Adrenal gland (tissue), 12 donors: ENCODE results near the gene DIO3. TPM values are rescaled to one million over a fixed set of nuclear protein-coding genes. Genes with fewer than 3 reads are reported as not detected.

Experiments used
- DNase-seq, 7 donors: peaks; one replicate each; pipeline ENCODE4 v3.0.0-alpha.2; 2019 to 2020
- H3K27ac ChIP-seq, 5 donors: fragments of 200-600 bp; sonication (generic) in 4 of 5; 1 replicate in 3 of 5; 2 replicates in 2 of 5; pipeline versions ENCODE4 v1.5.1 to v1.8.0; 2016 to 2020; ENCODE audit warnings: mild to moderate bottlenecking in 1 of 5
- H3K27me3 ChIP-seq: fragments of 200-600 bp; 2 replicates; pipeline ENCODE4 v1.8.0; 2021
- H3K36me3 ChIP-seq, 2 donors: fragments of 200-600 bp; replicated peaks in 1 of 2; 1 replicate in 1 of 2; 2 replicates in 1 of 2; pipeline versions ENCODE4 v1.5.1 to v1.8.0; 2018 to 2022
- H3K4me1 ChIP-seq, 2 donors: fragments of 200-600 bp; replicated peaks in 1 of 2; 1 replicate in 1 of 2; 2 replicates in 1 of 2; pipeline versions ENCODE4 v1.5.1 to v1.8.0; 2018 to 2021
- H3K4me3 ChIP-seq, 4 donors: fragments of 200-600 bp; sonication (generic) in 3 of 4; one replicate each; pipeline ENCODE4 v1.5.1; 2016 to 2018
- H3K9me3 ChIP-seq, 3 donors: fragments of 200-600 bp; sonication (generic) in 1 of 3; replicated peaks in 1 of 3; 1 replicate in 2 of 3; 2 replicates in 1 of 3; pipeline versions ENCODE4 v1.5.1 to v1.8.0; 2016 to 2021
- CTCF ChIP-seq, 6 experiments: fragments of 450-650 bp in 4 of 6; fragments of 200-600 bp in 2 of 6; sonication (generic) in 1 of 6; IDR thresholded peaks; 1 replicate in 5 of 6; 2 replicates in 1 of 6; pipeline versions ENCODE4 v1.5.1 to v1.8.0; 2016 to 2021; ENCODE audit warnings: antibody characterized with exemption in 6 of 6, mild to moderate bottlenecking in 2 of 6, moderate library complexity in 1 of 6
- POLR2A ChIP-seq, 2 donors: fragments of 450-650 bp; IDR thresholded peaks; one replicate each; pipeline ENCODE4 v1.6.1; 2017; ENCODE audit warnings: antibody characterized with exemption in 2 of 2, mild to moderate bottlenecking in 2 of 2, moderate library complexity in 1 of 2
- WGBS, 4 donors: extraction: QIAGEN DNeasy Blood & Tissue Kit in 2 of 4; methylation state at CpG; one replicate each; pipeline versions ENCODE4 v1.1.5 to v1.1.7; 2013 to 2017; 5-methylcytosine and 5-hydroxymethylcytosine counted together
- intact Hi-C, 2 donors: fragments of 100-400 bp; cut with DNase I; formaldehyde crosslinking; loops; one replicate each; pipeline versions ENCODE4 v1.14.1 to v1.15.0; 2022 to 2023
- polyA plus RNA-seq, 3 donors: library from polyadenylated mRNA; stranded (reverse); fragments of 200-250 nt in 2 of 3; fragments of 350-450 nt in 1 of 3; fragmentation: Illumina TruSeq in 1 of 3; extraction: RNeasy Lipid Tissue Mini Kit (QIAGEN cat#74804) in 1 of 3; gene quantifications; one replicate each; pipeline ENCODE4 v1.2.3, GENCODE V29; 2013 to 2014
- total RNA-seq, 9 donors: library from RNA; depleted of rRNA in 4 of 9; stranded (reverse); fragments of >200 nt in 4 of 9; fragments of 120-200 nt in 1 of 9; fragmentation: NEBNext Ultra II Directional in 1 of 9; extraction: Animal tissue kit (Norgen Biotek cat#: 25700) in 1 of 9; gene quantifications; one replicate each; pipeline versions ENCODE4 v1.1.0 to v1.2.4, GENCODE V29; 2013 to 2023
- donor health status: healthy with polysubstance abuse.
- donor health status: Bipolar disorder and iron deficiency.
- donor health status: DM: yes; HTN: yes; CAD: no.
- donor health status: DM: no; HTN: no; CAD: no.
- donor health status: DM: no; HTN: no; CAD: no.
- donor health status: DM: yes; HTN: yes; CAD: no.

Gene DIO3
- total and polyA plus RNA-seq, 12 donors: 0.16 to 1.8 (median 0.27) TPM; not detected in 3

GRCh38 chr14:101575581-101575980 lies 14.3 kb downstream of the DIO3 start:
- 72 to 94% (median 76%) methylated on average over 3 to 4 of the region's 4 CpGs for WGBS, 4 donors
- TF ChIP-seq POLR2A (IDR thresholded peaks at IDR 0.05) (no peak), CTCF (IDR thresholded peaks at IDR 0.05) (no peak)
- no peak for DNase-seq
- no peaks in the 10 kb centered on the region for H3K4me1 ChIP-seq
- no peak overlapping the region for H3K27ac ChIP-seq
- no peaks in the 10 kb centered on the region for H3K36me3 ChIP-seq
- no peaks in the 10 kb centered on the region for H3K9me3 ChIP-seq
- intact Hi-C loops: no loop called here
- peaks cover 2% of the 10 kb centered on the region for H3K27me3 ChIP-seq
- no peak overlapping the region for H3K4me3 ChIP-seq

- Histone ChIP-seq H3K9me3 (no peaks in the 10 kb centered on the region), H3K27me3 (peaks cover 2% of the 10 kb centered on the region), H3K4me3 (no peak overlapping the region), H3K36me3 (no peaks in the 10 kb centered on the region), H3K4me1 (no peaks in the 10 kb centered on the region), H3K27ac (no peak overlapping the region)
- 80 to 89% (median 86%) methylated on average over 10 of the region's 10 CpGs for WGBS, 4 donors
- no peak for TF ChIP-seq CTCF (IDR thresholded peaks at IDR 0.05)
- no peak for TF ChIP-seq POLR2A (IDR thresholded peaks at IDR 0.05)
- intact Hi-C loops: no loop called here
- DNase-seq: no peak
Observed at GRCh38 chr14:101577221-101577909, 16.1 kb downstream of the DIO3 start.

- WGBS, 4 donors: 68 to 83% (median 78%) methylated on average over 6 to 8 of the region's 8 CpGs
- peaks cover 2% of the 10 kb centered on the region for H3K27me3 ChIP-seq
- no peak for TF ChIP-seq POLR2A (IDR thresholded peaks at IDR 0.05)
- no peak for TF ChIP-seq CTCF (IDR thresholded peaks at IDR 0.05)
- no peaks in the 10 kb centered on the region for H3K4me1 ChIP-seq
- no peak for DNase-seq
- H3K4me3 ChIP-seq: no peak overlapping the region
- H3K27ac ChIP-seq: no peak overlapping the region
- H3K9me3 ChIP-seq: no peaks in the 10 kb centered on the region
- no peaks in the 10 kb centered on the region for H3K36me3 ChIP-seq
- intact Hi-C loops: no loop called here
Observed at GRCh38 chr14:101578489-101578888, 17.2 kb downstream of the DIO3 start.

- intact Hi-C loops: no loop called here
- Histone ChIP-seq H3K4me1 (no peaks in the 10 kb centered on the region), H3K9me3 (no peaks in the 10 kb centered on the region), H3K4me3 (no peak overlapping the region), H3K27me3 (no peaks in the 10 kb centered on the region), H3K36me3 (no peaks in the 10 kb centered on the region), H3K27ac (no peak overlapping the region)
- no peak for TF ChIP-seq CTCF (IDR thresholded peaks at IDR 0.05)
- no peak for TF ChIP-seq POLR2A (IDR thresholded peaks at IDR 0.05)
- DNase-seq: no peak
- 73 to 91% (median 84%) methylated on average over 8 to 11 of the region's 11 CpGs for WGBS, 4 donors
Observed at GRCh38 chr14:101579372-101580080, 18.2 kb downstream of the DIO3 start.
